HG02610 (cell line): ENCODE data around the gene CYP19A1.
"Not testable (repeated sequence)": the region's sequence is repeated elsewhere in the genome, so short reads cannot be mapped to it uniquely, and the experiment has no call there.

ENCODE experiments used
- ATAC-seq: cut with Tn5 transposase; IDR thresholded peaks from one replicate; pipeline ENCODE4 v1.9.1; 2021; ENCODE audit warnings: mild to moderate bottlenecking, moderate library complexity; ENCODE audit not compliant: unreplicated experiment

The CYP19A1 gene

GRCh38 chr15:51189669-51190385 lies 148.6 kb downstream of the CYP19A1 start:
- no peak for ATAC-seq

- not testable (repeated sequence) for ATAC-seq
These were observed 149.6 kb downstream of the CYP19A1 start for GRCh38 chr15:51188791-51189190.

GRCh38 chr15:51186891-51187290 lies 151.5 kb downstream of the CYP19A1 start:
- no peak for ATAC-seq

GRCh38 chr15:51186181-51186705 lies 152.2 kb downstream of the CYP19A1 start:
- no peak for ATAC-seq

- no peak for ATAC-seq
These were observed 152.9 kb downstream of the CYP19A1 start for GRCh38 chr15:51185213-51186159.

- no peak for ATAC-seq
These were observed 153.8 kb downstream of the CYP19A1 start for GRCh38 chr15:51184627-51185026.

GRCh38 chr15:51183076-51183475 lies 155.3 kb downstream of the CYP19A1 start:
- ATAC-seq = no peak

- no peak for ATAC-seq
These were observed 156.5 kb downstream of the CYP19A1 start for GRCh38 chr15:51181905-51182304.

- ATAC-seq = no peak
These were observed 157.2 kb downstream of the CYP19A1 start for GRCh38 chr15:51181221-51181620.

GRCh38 chr15:51180534-51180933 lies 157.9 kb downstream of the CYP19A1 start:
- ATAC-seq = no peak

- no peak for ATAC-seq
These were observed 158.4 kb downstream of the CYP19A1 start for GRCh38 chr15:51180011-51180410.

GRCh38 chr15:51172193-51172592 lies 166.2 kb downstream of the CYP19A1 start:
- no peak for ATAC-seq

GRCh38 chr15:51171634-51171932 lies 166.8 kb downstream of the CYP19A1 start:
- no peak for ATAC-seq

GRCh38 chr15:51170882-51171633 lies 167.3 kb downstream of the CYP19A1 start:
- ATAC-seq = no peak

GRCh38 chr15:51168700-51169099 lies 169.7 kb downstream of the CYP19A1 start:
- ATAC-seq = no peak

- no peak for ATAC-seq
These were observed 174.6 kb downstream of the CYP19A1 start for GRCh38 chr15:51163843-51164242.

- ATAC-seq = no peak
These were observed 175.3 kb downstream of the CYP19A1 start for GRCh38 chr15:51162865-51163762.

GRCh38 chr15:51161491-51162220 lies 176.7 kb downstream of the CYP19A1 start:
- no peak for ATAC-seq

- ATAC-seq = no peak
These were observed 177.9 kb downstream of the CYP19A1 start for GRCh38 chr15:51160484-51160883.
